ENCODE measurements around the gene DACH1. TPM values are rescaled to one million over a fixed set of nuclear protein-coding genes. Genes with fewer than 3 reads are reported as not detected.

Gene DACH1
- total and polyA plus RNA-seq, 2 donors (not counting 1 experiment from before 2014, with no cell fraction given), result 0.02 to 0.33 TPM

GRCh38 chr13:71524613-71525304 is 342.2 kb downstream of the DACH1 start:
- H3K9ac ChIP-seq (ENCODE audit: insufficient read depth, low read length), result no peak overlapping the region
- peak in 1 of 2 donors; percentile 54 for DNase-seq (ENCODE audit: low read depth in 2 of 2)
- H3K27me3 ChIP-seq (ENCODE audit: control insufficient read depth, insufficient read depth, low read length), result no peaks in the 10 kb centered on the region

DNA sequence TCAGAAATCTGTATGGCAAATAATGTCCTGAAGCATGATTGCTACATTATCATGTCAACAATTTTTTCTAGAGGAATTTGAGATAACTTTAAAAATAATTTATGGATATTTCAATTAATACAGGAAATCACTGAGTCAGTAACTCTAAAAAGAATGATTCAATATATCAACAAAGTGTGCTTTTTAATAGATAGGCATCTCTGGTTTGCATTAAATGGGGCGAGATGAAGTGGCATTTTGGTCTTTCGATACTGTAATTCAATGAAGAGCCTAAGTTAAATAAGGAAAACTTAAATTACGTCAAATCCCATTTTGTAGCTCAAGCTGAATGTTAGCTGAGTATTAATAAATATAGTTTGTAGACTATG is 342.8 kb downstream of the DACH1 start:
- no peaks in the 10 kb centered on the region for H3K9me3 ChIP-seq (ENCODE audit: control insufficient read depth, insufficient read depth, low read depth, low read length)

More at GRCh38 chr13:71524613-71525304, 342.2 kb downstream of the DACH1 start:
- Histone ChIP-seq H3K27ac (ENCODE audit: insufficient read depth, low read length) (no peak overlapping the region), H3K4me2 (ENCODE audit: extremely low read depth, insufficient read depth, low read length) (peak overlapping the region; percentile 60), H3K4me1 (ENCODE audit: control insufficient read depth, extremely low read depth, insufficient read depth, low read length) (no peaks in the 10 kb centered on the region), H3K4me3 (replicated peaks in 1 of 4; ENCODE audit: control extremely low read depth in 1 of 4, insufficient read depth in 1 of 4, low read depth in 3 of 4, low read length in 4 of 4) (peak overlapping the region in 2 of 4 experiments; percentile 35 to 49), H3K79me2 (ENCODE audit: control insufficient read depth, insufficient read depth, low read length) (no peaks in the 10 kb centered on the region), H3K36me3 (ENCODE audit: control insufficient read depth, insufficient read depth, low read length) (no peaks in the 10 kb centered on the region), H4K20me1 (ENCODE audit: control insufficient read depth, extremely low read depth, insufficient read depth, low read length) (no peaks in the 10 kb centered on the region), H3K9me3 (ENCODE audit: control insufficient read depth, insufficient read depth, low read depth, low read length) (no peaks in the 10 kb centered on the region), H2AFZ (ENCODE audit: low read length) (peak overlapping the region; percentile 21)
- no peak for TF ChIP-seq EZH2 (IDR thresholded peaks at IDR 0.05; ENCODE audit: low read length, missing control alignments)
- TF ChIP-seq, protein P1, sequence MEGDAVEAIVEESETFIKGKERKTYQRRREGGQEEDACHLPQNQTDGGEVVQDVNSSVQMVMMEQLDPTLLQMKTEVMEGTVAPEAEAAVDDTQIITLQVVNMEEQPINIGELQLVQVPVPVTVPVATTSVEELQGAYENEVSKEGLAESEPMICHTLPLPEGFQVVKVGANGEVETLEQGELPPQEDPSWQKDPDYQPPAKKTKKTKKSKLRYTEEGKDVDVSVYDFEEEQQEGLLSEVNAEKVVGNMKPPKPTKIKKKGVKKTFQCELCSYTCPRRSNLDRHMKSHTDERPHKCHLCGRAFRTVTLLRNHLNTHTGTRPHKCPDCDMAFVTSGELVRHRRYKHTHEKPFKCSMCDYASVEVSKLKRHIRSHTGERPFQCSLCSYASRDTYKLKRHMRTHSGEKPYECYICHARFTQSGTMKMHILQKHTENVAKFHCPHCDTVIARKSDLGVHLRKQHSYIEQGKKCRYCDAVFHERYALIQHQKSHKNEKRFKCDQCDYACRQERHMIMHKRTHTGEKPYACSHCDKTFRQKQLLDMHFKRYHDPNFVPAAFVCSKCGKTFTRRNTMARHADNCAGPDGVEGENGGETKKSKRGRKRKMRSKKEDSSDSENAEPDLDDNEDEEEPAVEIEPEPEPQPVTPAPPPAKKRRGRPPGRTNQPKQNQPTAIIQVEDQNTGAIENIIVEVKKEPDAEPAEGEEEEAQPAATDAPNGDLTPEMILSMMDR (conservative IDR thresholded peaks at IDR 0.05 in 1 of 2, IDR thresholded peaks at IDR 0.05 in 1 of 2; ENCODE audit: low read depth in 1 of 2, low read length in 2 of 2), result no peak

GRCh38 chr13:71522941-71523526 is 344.0 kb downstream of the DACH1 start:
- Histone ChIP-seq H3K36me3 (ENCODE audit: control insufficient read depth, insufficient read depth, low read length) (no peaks in the 10 kb centered on the region), H3K4me3 (replicated peaks in 1 of 4; ENCODE audit: control extremely low read depth in 1 of 4, insufficient read depth in 1 of 4, low read depth in 3 of 4, low read length in 4 of 4) (no peak overlapping the region), H2AFZ (ENCODE audit: low read length) (no peak overlapping the region), H3K9ac (ENCODE audit: insufficient read depth, low read length) (no peak overlapping the region), H3K9me3 (ENCODE audit: control insufficient read depth, insufficient read depth, low read depth, low read length) (no peaks in the 10 kb centered on the region), H3K4me1 (ENCODE audit: control insufficient read depth, extremely low read depth, insufficient read depth, low read length) (no peaks in the 10 kb centered on the region), H3K27ac (ENCODE audit: insufficient read depth, low read length) (no peak overlapping the region), H4K20me1 (ENCODE audit: control insufficient read depth, extremely low read depth, insufficient read depth, low read length) (no peaks in the 10 kb centered on the region), H3K27me3 (ENCODE audit: control insufficient read depth, insufficient read depth, low read length) (no peaks in the 10 kb centered on the region), H3K4me2 (ENCODE audit: extremely low read depth, insufficient read depth, low read length) (no peak overlapping the region), H3K79me2 (ENCODE audit: control insufficient read depth, insufficient read depth, low read length) (no peaks in the 10 kb centered on the region)
- DNase-seq (ENCODE audit: low read depth in 2 of 2), result no peak
- TF ChIP-seq EZH2 (IDR thresholded peaks at IDR 0.05; ENCODE audit: low read length, missing control alignments), result no peak

More for the DNA sequence above, 342.8 kb downstream of the DACH1 start:
- Histone ChIP-seq H3K4me1 (ENCODE audit: control insufficient read depth, extremely low read depth, insufficient read depth, low read length) (no peaks in the 10 kb centered on the region), H3K36me3 (ENCODE audit: control insufficient read depth, insufficient read depth, low read length) (no peaks in the 10 kb centered on the region), H3K9ac (ENCODE audit: insufficient read depth, low read length) (no peak overlapping the region), H3K79me2 (ENCODE audit: control insufficient read depth, insufficient read depth, low read length) (no peaks in the 10 kb centered on the region), H2AFZ (ENCODE audit: low read length) (no peak overlapping the region), H3K4me3 (replicated peaks in 1 of 4; ENCODE audit: control extremely low read depth in 1 of 4, insufficient read depth in 1 of 4, low read depth in 3 of 4, low read length in 4 of 4) (peak overlapping the region in 1 of 4 experiments; percentile 49), H3K27me3 (ENCODE audit: control insufficient read depth, insufficient read depth, low read length) (no peaks in the 10 kb centered on the region), H4K20me1 (ENCODE audit: control insufficient read depth, extremely low read depth, insufficient read depth, low read length) (no peaks in the 10 kb centered on the region), H3K27ac (ENCODE audit: insufficient read depth, low read length) (no peak overlapping the region), H3K4me2 (ENCODE audit: extremely low read depth, insufficient read depth, low read length) (no peak overlapping the region)
- TF ChIP-seq EZH2 (IDR thresholded peaks at IDR 0.05; ENCODE audit: low read length, missing control alignments), result no peak
- TF ChIP-seq, protein P1 (conservative IDR thresholded peaks at IDR 0.05 in 1 of 2, IDR thresholded peaks at IDR 0.05 in 1 of 2; ENCODE audit: low read depth in 1 of 2, low read length in 2 of 2), result no peak
- no peak for DNase-seq (ENCODE audit: low read depth in 2 of 2)

Measured in fibroblast of lung (primary cell).